ENCODE measurements around the gene WARS2.

The WARS2 gene

DNA sequence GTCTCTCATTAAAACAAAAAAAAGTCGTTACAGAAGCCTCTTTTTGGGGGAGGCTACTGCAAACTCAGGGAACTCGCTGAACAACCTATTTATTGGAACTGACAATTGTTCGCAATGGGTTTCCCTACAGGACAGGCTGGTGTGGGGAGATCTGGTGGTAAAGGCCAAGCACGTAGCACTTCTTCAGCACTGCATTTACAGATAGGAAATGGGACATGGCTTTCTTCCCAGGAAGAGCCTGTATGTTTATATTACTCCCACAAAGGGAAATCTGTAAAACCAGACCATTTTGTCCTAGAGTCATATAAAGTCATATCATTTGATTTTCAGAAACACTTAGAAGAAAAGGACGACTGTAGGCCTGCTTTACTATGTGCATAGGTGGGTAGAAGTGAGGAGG is 113.5 kb downstream of the WARS2 start:
- no peak for DNase-seq (ENCODE audit: low read depth)

DNA sequence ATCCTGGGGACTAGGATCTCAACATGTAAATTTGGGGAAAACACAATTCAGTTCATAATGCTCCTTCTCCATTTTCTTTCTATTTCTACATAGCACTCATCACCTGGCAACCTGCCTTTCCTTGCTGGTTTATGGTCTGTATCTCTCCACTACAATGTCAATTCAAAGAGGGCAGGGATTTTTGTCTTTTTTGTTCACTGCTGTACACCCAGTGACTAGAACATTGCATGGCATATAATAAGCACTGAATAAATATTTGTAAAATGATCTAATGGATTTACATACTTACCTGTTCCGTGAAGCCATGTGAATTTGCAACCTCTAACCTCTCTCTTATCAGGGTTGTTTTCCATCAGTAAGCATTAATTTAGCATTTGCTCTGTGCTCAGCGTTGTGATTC is 124.9 kb downstream of the WARS2 start:
- no peak for DNase-seq (ENCODE audit: low read depth)

DNA sequence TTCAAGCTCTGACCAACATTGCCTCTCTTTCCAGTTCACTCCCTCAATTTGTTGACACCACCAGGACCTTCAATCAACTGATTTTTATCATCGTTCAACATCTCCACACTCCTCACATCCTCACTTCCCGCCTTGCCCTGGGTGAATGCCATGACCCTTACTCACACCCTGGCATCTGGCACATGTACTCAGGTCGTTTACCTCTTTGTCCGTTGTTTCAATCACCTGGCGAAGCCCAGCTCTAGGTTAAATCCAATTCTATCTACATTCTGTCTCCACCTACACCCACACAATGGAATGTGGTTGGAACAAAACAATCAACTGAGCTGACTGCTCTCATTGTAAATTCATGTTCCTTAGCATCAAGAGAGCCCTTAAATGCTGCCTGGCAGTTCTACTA is 128.1 kb downstream of the WARS2 start:
- DNase-seq (ENCODE audit: low read depth) = no peak

DNA sequence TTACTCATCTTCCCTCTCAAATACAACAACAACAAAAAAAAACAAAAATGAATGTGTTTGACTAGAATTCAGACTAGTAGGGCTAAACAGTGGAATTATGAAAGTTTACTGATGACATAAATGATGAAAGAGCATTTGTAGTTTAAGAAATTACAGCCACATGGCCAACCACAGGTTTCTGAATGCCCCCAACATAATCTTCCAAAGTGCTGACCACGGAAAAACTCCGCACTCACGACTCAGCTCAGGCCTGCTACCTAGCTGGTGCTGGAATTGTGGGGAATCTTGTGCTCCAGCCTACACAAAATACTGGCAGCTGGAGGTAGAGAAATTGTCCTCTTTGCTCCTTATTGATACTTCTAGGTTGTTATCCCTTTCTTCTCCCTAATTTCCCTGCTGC is 128.7 kb downstream of the WARS2 start:
- DNase-seq (ENCODE audit: low read depth) = no peak

DNA sequence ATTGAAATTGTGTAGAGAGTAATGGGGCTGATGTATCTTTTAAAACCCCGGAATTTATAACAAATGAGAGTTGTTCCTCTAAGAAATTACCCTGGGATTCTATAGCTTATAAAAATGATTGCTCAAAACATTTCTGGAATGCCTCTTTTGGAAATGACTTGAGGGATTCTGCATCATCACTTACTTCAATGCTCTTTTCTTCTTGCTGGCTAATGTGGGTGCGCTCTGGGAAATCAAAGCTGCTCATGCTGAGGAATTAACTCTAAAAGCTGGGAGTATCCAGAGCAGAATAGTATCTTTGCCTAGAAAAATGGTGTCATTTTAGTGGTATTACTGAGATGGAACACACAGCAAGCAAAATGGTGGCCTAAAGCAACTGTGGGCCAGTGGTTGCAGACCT is 129.3 kb downstream of the WARS2 start:
- DNase-seq (ENCODE audit: low read depth) = no peak

DNA sequence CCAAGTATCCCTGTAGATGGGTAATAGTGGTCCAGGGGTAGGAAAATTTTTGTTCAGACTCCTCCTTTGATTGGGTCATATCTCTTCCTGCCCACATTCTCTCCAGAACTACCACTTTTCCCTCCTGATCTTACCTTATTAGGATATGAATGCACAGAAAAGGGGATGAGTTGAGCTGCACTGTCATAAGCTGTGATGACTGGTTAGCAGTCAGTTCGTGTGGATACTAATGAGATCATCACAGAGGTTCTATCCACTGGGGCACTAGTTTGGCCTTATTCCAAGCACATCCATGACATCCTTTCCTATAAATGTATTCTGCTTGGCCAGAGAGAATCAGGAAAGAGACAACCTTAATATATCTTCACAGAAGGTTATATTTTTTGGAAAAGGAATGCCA is 130.3 kb downstream of the WARS2 start:
- DNase-seq (ENCODE audit: low read depth) = no peak

DNA sequence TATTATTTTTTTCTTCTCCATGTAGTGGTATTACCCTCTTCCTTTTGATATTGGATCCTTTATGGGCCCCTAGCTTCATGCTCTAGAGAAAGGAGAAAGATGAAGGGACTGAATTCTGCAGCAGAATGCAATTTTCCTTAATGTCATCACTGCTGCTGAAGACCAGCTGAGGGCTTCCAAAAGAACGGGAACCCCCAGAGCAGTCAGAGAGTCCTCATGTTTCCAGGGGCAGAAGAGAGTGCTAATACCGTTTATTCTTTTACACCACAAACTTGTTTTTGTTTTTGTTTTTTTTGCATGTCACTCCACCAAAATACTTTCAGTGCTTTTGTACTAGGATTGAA is 131.2 kb downstream of the WARS2 start:
- no peak for DNase-seq (ENCODE audit: low read depth)

DNA sequence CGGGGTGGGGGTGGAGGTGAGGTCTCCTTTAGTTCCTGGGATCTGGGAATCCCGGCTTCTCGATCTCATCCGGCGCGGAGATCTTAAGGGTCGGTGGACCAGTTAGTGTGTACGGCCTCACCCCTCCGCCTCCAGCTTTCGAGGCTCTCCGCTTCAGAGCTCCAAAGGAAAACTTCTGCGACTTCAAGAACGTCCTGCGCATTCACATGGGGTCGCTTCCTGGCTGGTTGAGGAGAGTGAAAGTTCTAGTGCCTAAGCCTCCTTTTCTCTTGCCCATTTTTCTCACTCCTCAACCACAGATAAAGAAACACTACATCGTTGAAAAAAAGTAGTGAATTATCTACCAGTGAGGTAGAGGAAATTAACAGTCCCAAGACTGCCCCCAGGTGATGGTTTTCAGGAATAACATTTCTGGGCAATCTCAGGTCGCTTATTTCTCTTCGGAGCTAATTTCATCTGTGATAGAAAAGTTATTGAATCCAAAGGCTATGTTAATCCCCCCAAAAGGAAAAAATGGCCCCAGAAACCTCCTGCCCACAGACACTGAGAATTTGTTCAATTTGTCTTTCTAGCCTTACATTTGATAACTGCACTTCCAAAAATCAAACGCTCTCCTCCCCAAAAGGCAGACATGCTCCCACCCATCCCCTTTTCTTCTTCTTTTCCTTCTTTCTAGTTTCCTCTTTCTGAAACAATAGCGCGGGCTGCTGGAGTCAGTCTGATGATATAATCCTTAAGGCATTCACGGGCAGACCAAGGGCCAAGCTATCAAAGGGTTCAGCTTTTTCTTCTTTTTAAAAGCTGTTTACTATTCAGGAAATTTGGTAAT is 131.8 kb downstream of the WARS2 start:
- DNase-seq (ENCODE audit: low read depth) = no peak

DNA sequence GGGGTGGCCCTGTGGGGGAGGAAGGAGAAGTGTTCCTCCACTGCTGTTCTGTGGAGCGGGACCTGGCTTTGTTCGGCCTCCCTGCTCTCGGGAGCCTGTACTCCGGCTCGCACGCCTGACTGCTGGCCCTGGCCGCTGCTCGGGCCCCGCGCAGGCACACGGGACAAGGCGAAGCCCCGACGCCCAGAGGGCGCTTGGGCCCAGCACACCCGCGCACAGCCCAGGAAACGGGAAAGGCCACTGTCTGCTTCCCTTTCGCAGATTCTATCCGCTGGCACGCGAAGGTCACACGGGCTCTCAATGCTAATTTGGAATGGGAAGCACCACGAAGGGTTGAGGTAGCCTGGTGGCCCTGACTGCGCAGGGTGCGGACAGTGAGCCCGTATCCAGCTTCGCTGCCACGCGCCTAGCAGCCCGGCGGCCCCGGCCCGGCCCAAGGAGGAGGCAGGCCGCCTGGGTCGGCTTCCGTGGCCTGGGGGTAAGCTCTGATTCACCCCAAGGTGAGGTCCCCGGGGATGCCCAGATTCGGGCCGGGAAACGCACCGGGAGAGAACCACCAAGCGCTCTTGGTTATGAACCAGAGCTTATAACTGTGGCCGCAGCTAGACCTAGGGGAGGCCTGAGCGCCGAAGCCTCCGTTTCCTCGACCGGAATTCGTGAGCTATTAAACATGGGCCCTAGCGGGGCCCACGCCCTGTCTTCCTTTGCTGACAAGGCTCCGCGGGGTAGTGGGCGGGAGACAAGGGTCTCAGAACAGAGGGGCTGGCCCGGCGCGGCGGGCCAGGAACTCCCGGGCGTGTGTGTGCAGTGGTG is 132.6 kb downstream of the WARS2 start:
- no peak for DNase-seq (ENCODE audit: low read depth)

DNA sequence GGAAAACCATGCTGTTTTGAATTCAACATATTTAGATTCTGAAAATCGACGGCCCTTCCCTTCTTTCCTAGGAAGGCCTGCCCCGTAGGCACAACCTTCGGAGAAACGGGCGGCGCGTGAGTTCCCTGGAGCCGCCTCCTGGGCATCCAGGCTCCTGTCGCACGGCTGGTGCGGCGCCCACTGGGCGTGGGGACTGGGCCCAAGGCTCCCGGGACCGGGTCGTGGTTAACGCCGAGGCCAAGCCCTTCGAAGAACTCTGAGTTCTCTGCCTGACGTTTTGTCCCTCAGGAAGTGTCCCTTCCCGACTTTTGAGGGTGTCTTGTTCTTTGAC is 133.1 kb downstream of the WARS2 start:
- DNase-seq (ENCODE audit: low read depth) = no peak

DNA sequence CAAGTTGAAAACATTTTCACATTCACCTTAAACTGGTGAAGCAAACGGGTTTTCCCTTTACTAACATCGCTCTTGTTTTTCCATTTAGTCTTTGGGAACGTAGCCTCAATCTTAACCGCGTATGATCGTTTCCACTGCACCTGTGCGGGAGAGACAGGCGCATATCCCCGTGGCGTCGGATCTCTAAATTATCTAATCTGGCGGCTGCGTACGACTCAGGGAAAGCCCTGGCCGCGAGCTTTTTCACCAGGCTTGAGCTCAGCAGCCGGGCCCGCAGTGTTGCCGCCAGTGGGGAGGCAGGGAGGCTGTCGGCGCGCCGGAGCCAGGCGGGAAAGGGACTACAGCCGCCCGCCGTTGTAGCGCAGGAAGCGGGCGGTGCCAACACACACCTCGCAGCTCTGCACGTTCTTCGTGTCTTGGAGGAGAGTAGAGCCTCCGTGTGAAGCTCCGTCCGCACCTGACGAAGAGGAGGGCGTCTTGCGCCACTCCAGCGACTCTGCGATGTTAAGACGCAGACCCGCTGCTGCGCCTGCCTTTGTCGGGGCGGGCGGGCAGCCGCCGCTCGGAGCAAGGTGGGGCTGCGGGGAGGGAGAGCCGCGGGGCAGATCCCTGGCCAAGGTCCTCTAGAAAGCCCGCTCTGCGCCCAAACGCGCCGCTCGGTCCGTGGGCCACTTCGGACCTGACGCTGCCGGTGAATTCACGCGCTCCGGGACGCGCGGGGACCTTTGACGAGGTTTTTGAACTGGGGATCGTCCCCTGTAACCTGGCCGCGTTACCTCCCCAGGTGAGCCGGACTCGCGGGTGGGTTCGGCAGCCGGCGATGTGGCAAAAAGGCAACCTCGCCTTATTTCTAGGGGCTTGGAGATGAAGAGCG is 133.8 kb downstream of the WARS2 start:
- DNase-seq (ENCODE audit: low read depth) = no peak

DNA sequence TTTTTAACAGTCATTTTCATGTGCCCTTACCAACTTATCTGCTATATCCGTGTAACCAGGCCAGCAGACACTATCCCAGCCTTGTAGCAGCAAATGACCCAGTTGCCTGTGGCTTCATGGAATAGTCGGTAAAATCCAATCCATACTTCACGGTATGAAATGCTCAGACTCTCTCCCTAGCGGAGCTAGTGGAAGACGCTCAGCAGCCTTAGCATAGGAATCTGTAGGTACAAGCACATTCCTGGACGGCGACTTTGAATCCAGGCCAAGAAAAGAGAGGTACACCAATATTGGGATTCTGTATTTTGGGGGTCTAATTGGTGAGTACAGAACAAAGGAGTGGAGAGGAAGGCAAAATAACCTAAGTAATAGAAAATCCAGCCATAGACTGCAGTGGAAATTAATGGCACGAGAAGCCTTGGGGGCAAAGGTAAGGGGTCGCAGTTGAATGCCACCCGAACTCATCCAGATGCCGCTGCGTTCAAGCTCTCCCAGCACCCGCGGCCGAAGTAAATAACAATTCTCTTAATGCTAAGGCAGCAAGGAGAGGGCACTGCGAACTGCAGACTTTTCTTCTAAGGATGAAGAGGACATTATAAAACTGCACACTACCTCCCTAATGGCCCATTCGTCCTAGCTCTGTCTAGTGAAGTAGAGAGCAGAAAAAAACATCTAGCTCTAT is 134.6 kb downstream of the WARS2 start:
- no peak for DNase-seq (ENCODE audit: low read depth)

DNA sequence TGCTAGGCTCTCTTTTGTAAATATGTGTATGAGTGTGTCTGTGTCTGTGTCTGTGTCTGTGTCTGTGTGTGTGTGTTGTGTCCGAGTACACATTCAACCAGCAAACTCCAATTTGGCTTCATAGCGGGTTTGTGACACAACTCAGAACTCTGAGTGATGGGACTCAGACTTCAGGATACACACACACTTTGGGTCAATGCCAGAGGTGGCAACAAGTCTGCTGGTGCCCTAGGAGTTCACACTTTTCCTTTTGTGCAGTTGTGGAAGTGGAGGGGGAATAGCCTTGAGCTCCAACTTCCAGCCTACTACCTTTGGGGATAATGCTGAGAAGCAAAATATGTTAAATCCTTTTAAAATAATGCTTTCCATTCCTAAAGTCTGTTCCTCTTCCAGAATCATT is 135.7 kb downstream of the WARS2 start:
- no peak for DNase-seq (ENCODE audit: low read depth)

DNA sequence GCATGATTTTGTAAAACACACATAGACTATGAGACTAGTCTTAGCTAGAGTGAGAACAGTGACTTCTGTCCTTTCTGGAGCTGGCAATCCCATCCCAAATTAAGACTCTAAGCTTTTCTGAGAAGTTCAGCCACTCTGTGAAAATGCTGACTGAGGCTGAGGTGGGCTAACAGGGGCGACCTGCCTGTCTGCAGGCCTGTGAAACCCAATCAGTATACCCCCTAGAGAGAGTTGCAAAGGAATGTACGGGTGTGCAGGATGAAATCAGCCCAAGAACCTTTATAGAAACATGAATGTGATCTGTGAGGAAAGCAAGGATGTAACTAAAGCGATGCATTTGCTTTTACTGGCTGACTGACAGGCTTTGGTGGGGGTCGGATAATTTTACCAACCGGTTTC is 136.3 kb downstream of the WARS2 start:
- DNase-seq (ENCODE audit: low read depth) = no peak

DNA sequence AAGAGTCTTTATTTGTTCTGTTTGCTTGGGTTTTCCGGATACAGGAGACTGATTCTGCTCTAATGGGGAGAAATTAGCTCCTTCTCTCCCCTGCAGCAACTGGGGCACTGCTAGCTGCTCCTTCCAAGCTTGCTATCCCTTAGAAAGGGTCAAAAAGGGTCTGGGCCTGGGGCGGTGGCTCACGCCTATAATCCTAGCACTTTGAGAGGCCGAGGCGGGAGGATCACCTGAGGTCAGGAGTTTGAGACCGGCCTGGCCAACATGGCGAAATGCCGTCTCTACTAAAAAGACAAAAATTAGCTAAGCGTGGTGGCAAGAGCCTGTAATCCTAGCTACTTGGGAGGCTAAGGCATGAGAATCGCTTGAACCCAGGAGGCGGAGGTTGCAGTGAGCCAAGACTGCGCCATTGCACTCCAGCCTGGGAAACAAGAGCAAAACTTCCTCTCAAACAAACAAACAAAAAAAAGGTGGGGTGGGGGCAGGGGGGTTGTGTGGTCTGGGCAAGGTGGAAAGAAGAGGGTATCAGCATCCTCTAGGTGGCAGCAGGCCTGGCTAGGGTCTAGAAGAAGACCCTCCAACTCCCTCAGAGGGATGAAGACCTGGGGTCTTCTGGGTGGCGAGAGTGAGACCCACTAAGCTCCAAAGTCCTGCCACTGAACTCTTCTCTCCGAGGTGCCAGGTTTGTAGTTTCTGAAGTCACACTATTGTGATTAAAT is 136.9 kb downstream of the WARS2 start:
- no peak for DNase-seq (ENCODE audit: low read depth)

DNA sequence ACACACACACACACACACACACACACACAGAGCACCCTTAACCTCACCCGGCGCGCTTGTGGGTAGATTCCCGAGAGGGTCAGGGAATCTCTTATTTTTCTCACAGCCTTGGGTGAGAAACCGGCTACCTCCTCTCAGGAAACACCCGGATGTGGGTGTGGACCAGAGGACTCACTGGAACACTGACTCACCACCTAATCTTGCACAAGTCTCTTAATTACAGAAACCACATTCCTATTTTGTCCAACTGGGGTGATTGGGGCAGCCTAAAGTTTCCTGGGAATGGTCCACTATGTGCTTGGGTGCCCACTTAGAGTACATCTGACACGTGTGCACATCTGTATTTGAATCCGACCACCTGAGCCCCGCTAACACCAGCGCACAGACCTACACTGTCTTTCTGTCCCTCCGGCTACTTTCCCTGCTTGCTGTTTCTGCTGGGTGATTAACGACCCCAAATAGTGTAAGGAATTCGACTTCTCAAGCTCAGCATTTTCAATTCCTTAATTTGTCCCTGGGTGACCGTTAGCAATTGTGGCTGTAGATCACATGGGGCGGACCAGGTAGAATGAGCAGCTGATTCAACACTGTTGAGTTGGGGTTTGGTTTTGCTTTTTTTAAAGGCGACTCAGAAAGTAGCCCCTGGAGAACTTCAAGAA is 138.3 kb downstream of the WARS2 start:
- no peak for DNase-seq (ENCODE audit: low read depth)

DNA sequence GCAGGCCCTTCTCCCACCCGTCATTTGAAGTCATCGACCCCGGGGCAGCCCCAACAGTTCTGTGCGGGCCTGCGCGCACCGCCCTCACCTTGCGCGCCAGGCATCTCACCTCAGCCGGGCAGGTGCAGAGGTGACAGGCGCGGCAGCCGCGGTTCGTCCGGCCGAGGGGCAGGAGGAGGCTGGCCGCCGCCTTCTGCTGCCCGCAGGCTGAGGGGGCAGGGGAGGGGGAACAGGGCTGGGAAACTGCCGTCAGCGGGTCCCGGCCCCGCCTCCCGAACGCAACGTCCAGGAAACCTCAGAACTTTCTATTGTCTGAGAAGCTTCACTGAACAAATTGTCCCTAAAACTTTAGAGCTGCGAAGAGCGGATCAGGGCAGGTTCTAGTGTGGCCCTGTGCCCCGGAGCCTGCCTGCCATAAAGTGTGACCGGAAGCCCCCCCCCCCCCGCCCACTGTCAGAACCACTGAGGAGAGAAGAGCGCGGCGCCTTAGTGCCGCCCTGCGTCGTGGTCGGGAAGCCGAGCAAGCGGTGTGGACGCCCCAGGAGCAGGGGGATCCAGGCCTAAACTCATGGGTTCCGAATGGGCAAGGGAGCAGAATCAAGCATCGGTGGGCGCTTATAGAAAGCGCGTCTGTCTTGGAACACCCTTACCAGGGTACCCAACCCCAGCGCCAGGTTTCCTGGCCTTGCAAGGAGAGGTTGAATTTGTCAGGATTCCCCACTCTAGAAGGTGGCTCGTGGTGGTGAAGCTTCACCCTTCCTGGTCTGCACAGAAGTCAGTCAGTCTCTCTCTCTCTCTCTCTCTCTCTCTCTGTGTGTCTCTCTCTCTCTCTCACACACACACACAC is 139.0 kb downstream of the WARS2 start:
- DNase-seq (ENCODE audit: low read depth) = no peak

DNA sequence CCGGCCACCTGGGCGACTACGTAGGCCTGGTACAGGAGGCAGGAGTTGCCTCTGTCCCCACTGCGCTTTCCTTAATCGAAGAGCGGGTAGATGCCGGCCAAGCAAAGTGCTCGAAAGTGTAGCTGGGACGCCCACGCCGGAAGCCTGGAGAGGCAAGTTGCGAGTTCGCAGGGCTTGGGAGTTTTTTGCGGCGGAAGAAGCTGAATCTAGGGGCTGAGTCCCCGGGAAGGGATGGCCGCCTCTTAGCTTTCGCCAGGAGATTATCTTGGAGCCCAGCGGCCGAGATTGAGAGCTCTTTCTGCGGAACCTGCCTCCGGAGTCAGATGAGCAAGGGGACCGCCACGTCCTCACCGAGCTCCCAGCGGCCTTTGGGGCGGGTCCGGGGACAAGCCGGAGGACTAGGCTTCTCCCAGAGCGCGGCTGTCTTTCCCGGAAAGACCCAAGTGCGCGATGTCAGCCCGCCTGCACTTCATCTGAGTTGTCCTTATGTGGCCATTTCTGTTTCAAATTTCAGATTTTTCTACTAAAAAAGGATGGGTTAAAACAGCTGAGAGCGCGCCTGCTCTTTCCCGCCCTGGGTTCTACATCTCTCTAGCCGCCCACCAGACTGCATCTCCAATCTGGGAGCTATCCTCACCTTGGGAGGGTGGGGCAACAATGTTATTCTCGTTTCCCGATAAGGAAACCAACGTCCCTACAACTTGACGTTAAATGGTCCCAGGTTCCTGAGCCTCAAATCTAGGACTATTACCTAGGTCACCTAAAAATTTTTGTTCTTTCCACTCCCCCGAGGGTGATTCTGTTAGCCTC is 139.9 kb downstream of the WARS2 start:
- DNase-seq (ENCODE audit: low read depth) = no peak

Measured in T follicular helper cell (primary cell).